ENCODE results near the gene BBS9. TPM values are rescaled to one million over a fixed set of nuclear protein-coding genes. Genes with fewer than 3 reads are reported as not detected.

The BBS9 gene
- total RNA-seq, 1 experiment from 2014 or later: 4.7 TPM

- no TSS peak for BruUV-seq (replicated peaks)
- no peaks in the 10 kb centered on the region for H3K9me3 ChIP-seq
- Mint-ChIP-seq H3K36me3 (ENCODE audit: insufficient read depth, unreplicated experiment) (no peaks in the 10 kb centered on the region), H3K27ac (ENCODE audit: unreplicated experiment) (no peak overlapping the region), H3K9me3 (ENCODE audit: unreplicated experiment) (no peaks in the 10 kb centered on the region), H3K27me3 (ENCODE audit: insufficient read depth, unreplicated experiment) (peaks cover 8% of the 10 kb centered on the region), H3K4me1 (ENCODE audit: low read depth, unreplicated experiment) (no peaks in the 10 kb centered on the region), H3K4me3 (ENCODE audit: unreplicated experiment) (no peak overlapping the region)
- POLR2A ChIA-PET: no interaction called here
- no peaks in the 10 kb centered on the region for H3K27me3 ChIP-seq (replicated peaks; ENCODE audit: control insufficient read depth, insufficient read depth, low read length)
- intact Hi-C loops (cut with micrococcal nuclease; ENCODE audit: unreplicated experiment): no loop called here
- H3K4me1 ChIP-seq: no peaks in the 10 kb centered on the region
- no peak for TF ChIP-seq CTCF (IDR thresholded peaks at IDR 0.05; ENCODE audit: insufficient read depth in 1 of 2, low read depth in 1 of 2, low read length in 1 of 2, severe bottlenecking in 1 of 2, unreplicated experiment in 1 of 2)
- H3K36me3 ChIP-seq (ENCODE audit: control insufficient read depth, insufficient read depth, low read length): no peaks in the 10 kb centered on the region
- CTCF ChIA-PET: no interaction called here
- no peak for DNase-seq
- H3K4me3 ChIP-seq (ENCODE audit: low read depth, low read length): no peak overlapping the region
These were observed 315.1 kb downstream of the BBS9 start for GRCh38 chr7:33444511-33444910.

- ChIA-PET POLR2A (no interaction called here), CTCF (no interaction called here)
- Mint-ChIP-seq H3K36me3 (ENCODE audit: insufficient read depth, unreplicated experiment) (no peaks in the 10 kb centered on the region), H3K4me1 (ENCODE audit: low read depth, unreplicated experiment) (no peaks in the 10 kb centered on the region), H3K27ac (ENCODE audit: unreplicated experiment) (no peak overlapping the region), H3K27me3 (ENCODE audit: insufficient read depth, unreplicated experiment) (peaks cover 8% of the 10 kb centered on the region), H3K4me3 (ENCODE audit: unreplicated experiment) (no peak overlapping the region), H3K9me3 (ENCODE audit: unreplicated experiment) (no peaks in the 10 kb centered on the region)
- intact Hi-C loops (cut with micrococcal nuclease; ENCODE audit: unreplicated experiment): no loop called here
- no peaks in the 10 kb centered on the region for H3K27me3 ChIP-seq (replicated peaks; ENCODE audit: control insufficient read depth, insufficient read depth, low read length)
- H3K36me3 ChIP-seq (ENCODE audit: control insufficient read depth, insufficient read depth, low read length): no peaks in the 10 kb centered on the region
- no peak for DNase-seq
- no peaks in the 10 kb centered on the region for H3K9me3 ChIP-seq
- no peak overlapping the region for H3K4me3 ChIP-seq (ENCODE audit: low read depth, low read length)
- no TSS peak for BruUV-seq (replicated peaks)
- no peaks in the 10 kb centered on the region for H3K4me1 ChIP-seq
- no peak for TF ChIP-seq CTCF (IDR thresholded peaks at IDR 0.05; ENCODE audit: insufficient read depth in 1 of 2, low read depth in 1 of 2, low read length in 1 of 2, severe bottlenecking in 1 of 2, unreplicated experiment in 1 of 2)
These were observed 317.2 kb downstream of the BBS9 start for GRCh38 chr7:33446551-33446950.

GRCh38 chr7:33448035-33448434 lies 318.7 kb downstream of the BBS9 start:
- Histone ChIP-seq H3K27me3 (replicated peaks; ENCODE audit: control insufficient read depth, insufficient read depth, low read length) (no peaks in the 10 kb centered on the region), H3K36me3 (ENCODE audit: control insufficient read depth, insufficient read depth, low read length) (no peaks in the 10 kb centered on the region), H3K9me3 (no peaks in the 10 kb centered on the region), H3K4me1 (no peaks in the 10 kb centered on the region), H3K4me3 (ENCODE audit: low read depth, low read length) (no peak overlapping the region)
- no peaks in the 10 kb centered on the region for H3K4me1 Mint-ChIP-seq (ENCODE audit: low read depth, unreplicated experiment)
- no peak for DNase-seq
- no peak overlapping the region for H3K27ac Mint-ChIP-seq (ENCODE audit: unreplicated experiment)
- H3K4me3 Mint-ChIP-seq (ENCODE audit: unreplicated experiment): no peak overlapping the region
- POLR2A ChIA-PET: no interaction called here
- no peak for TF ChIP-seq CTCF (IDR thresholded peaks at IDR 0.05; ENCODE audit: insufficient read depth in 1 of 2, low read depth in 1 of 2, low read length in 1 of 2, severe bottlenecking in 1 of 2, unreplicated experiment in 1 of 2)
- no TSS peak for BruUV-seq (replicated peaks)
- CTCF ChIA-PET: no interaction called here
- no peaks in the 10 kb centered on the region for H3K36me3 Mint-ChIP-seq (ENCODE audit: insufficient read depth, unreplicated experiment)
- peaks cover 11% of the 10 kb centered on the region for H3K27me3 Mint-ChIP-seq (ENCODE audit: insufficient read depth, unreplicated experiment)
- intact Hi-C loops (cut with micrococcal nuclease; ENCODE audit: unreplicated experiment): no loop called here
- H3K9me3 Mint-ChIP-seq (ENCODE audit: unreplicated experiment): no peaks in the 10 kb centered on the region
